IMR-90 (cell line): ENCODE results near the gene CHAC1. TPM values are rescaled to one million over a fixed set of nuclear protein-coding genes. Genes with fewer than 3 reads are reported as not detected.

Experiments
- ATAC-seq: fragments of 200-7000 bp; cut with Tn5 transposase; 2 replicates; pipeline ENCODE4 v1.9.1; 2020; ENCODE audit warnings: low read depth, mild to moderate bottlenecking, moderate library complexity
- BruUV-seq: library from RNA; stranded (reverse); fragments of 400-500 nt; replicated peaks from 2 replicates; lab custom pipeline; 2021; lab: Mats Ljungman, UMichigan
- CTCF ChIA-PET: fragments of 300-600 bp; formaldehyde crosslinking; extraction: SDS; loops from one replicate; lab custom pipeline; 2021; ENCODE audit warnings: antibody characterized with exemption; lab: Yijun Ruan, JAX
- POLR2A ChIA-PET: fragments of 300-600 bp; sonication (Branson Sonifier 250); formaldehyde crosslinking; loops from one replicate; lab custom pipeline; 2022; ENCODE audit warnings: antibody characterized with exemption; ENCODE audit not compliant: unreplicated experiment; lab: Charles Lee
- DNase-seq: peaks from one replicate; pipeline ENCODE4 v3.0.0; 2013
- H2AFZ ChIP-seq: replicated peaks from 2 replicates; pipeline ENCODE3; 2013; ENCODE audit warnings: low read length, mild to moderate bottlenecking; ENCODE audit not compliant: poor library complexity
- H2AK5ac ChIP-seq: 2 replicates; pipeline ENCODE4 v1.6.1; 2013; ENCODE audit warnings: low read depth, low read length, inconsistent platforms
- H2AK9ac ChIP-seq: replicated peaks from 2 replicates; pipeline ENCODE3; 2013; ENCODE audit warnings: mild to moderate bottlenecking, low read depth, low read length, moderate library complexity; ENCODE audit not compliant: poor library complexity
- H2BK120ac ChIP-seq: 2 replicates; pipeline ENCODE4 v1.6.1; 2013; ENCODE audit warnings: low read depth, low read length, inconsistent platforms
- H2BK15ac ChIP-seq: 3 replicates; pipeline ENCODE4 v1.6.1; 2013; ENCODE audit warnings: low read depth, low read length, inconsistent platforms
- H2BK20ac ChIP-seq: 2 replicates; pipeline ENCODE4 v1.6.1; 2013; ENCODE audit warnings: low read depth, mild to moderate bottlenecking, inconsistent platforms, low read length, moderate library complexity
- H2BK5ac ChIP-seq: 2 replicates; pipeline ENCODE4 v1.6.1; 2013; ENCODE audit warnings: mild to moderate bottlenecking, low read depth, low read length, inconsistent platforms; ENCODE audit not compliant: poor library complexity, severe bottlenecking
- H3K14ac ChIP-seq: replicated peaks from 2 replicates; pipeline ENCODE4 v1.6.1; 2013; ENCODE audit warnings: low read depth, low read length, inconsistent platforms
- H3K18ac ChIP-seq: 2 replicates; pipeline ENCODE4 v1.6.1; 2013; ENCODE audit warnings: low read depth, low read length, control low read depth
- H3K23ac ChIP-seq: 2 replicates; pipeline ENCODE4 v1.6.1; 2013; ENCODE audit warnings: low read depth, low read length, inconsistent platforms
- H3K27ac ChIP-seq: 2 replicates; pipeline ENCODE4 v1.5.1; 2013; ENCODE audit warnings: mild to moderate bottlenecking, control low read depth, low read length; ENCODE audit not compliant: insufficient read depth
- H3K27me3 ChIP-seq: 2 replicates; pipeline ENCODE4 v1.6.1; 2013; ENCODE audit warnings: low read length; ENCODE audit not compliant: control insufficient read depth, insufficient read depth
- H3K36me3 ChIP-seq: 2 replicates; pipeline ENCODE4 v1.6.1; 2013; ENCODE audit warnings: low read length, mixed read lengths; ENCODE audit not compliant: control insufficient read depth, insufficient read depth
- H3K4ac ChIP-seq: 2 replicates; pipeline ENCODE4 v1.6.1; 2013; ENCODE audit warnings: low read depth, low read length, inconsistent platforms
- H3K4me1 ChIP-seq: 2 replicates; pipeline ENCODE4 v1.6.1; 2013; ENCODE audit warnings: low read length, mixed read lengths; ENCODE audit not compliant: control insufficient read depth, insufficient read depth
- H3K4me2 ChIP-seq: 2 replicates; pipeline ENCODE4 v1.6.1; 2013; ENCODE audit warnings: low read depth, mild to moderate bottlenecking, control low read depth, low read length, moderate library complexity
- H3K4me3 ChIP-seq: 2 replicates; pipeline ENCODE4 v1.5.1; 2013; ENCODE audit warnings: low read depth, mild to moderate bottlenecking, control low read depth, low read length, moderate library complexity; ENCODE audit not compliant: insufficient read depth
- H3K56ac ChIP-seq: 2 replicates; pipeline ENCODE4 v1.6.1; 2013; ENCODE audit warnings: low read length, inconsistent platforms; ENCODE audit not compliant: insufficient read depth; ENCODE audit errors: extremely low read depth
- H3K79me1 ChIP-seq, 2 experiments: 2 replicates each; pipeline ENCODE4 v1.6.1; 2013; ENCODE audit warnings: low read length in 2 of 2, inconsistent platforms in 1 of 2, low read depth in 1 of 2
- H3K9ac ChIP-seq: 2 replicates; pipeline ENCODE4 v1.6.1; 2013; ENCODE audit warnings: low read depth, low read length, control low read depth
- H3K9me1 ChIP-seq: 2 replicates; pipeline ENCODE4 v1.6.1; 2013; ENCODE audit warnings: low read length, inconsistent platforms; ENCODE audit not compliant: insufficient read depth
- H3K9me3 ChIP-seq: 2 replicates; pipeline ENCODE4 v1.6.1; 2013; ENCODE audit warnings: low read length; ENCODE audit not compliant: control insufficient read depth, insufficient read depth
- H4K20me1 ChIP-seq: 2 replicates; pipeline ENCODE4 v1.6.1; 2013; ENCODE audit warnings: low read length, inconsistent platforms; ENCODE audit not compliant: insufficient read depth
- H4K5ac ChIP-seq: 2 replicates; pipeline ENCODE4 v1.6.1; 2013; ENCODE audit warnings: mild to moderate bottlenecking, low read depth, low read length, control low read depth
- H4K8ac ChIP-seq, 2 experiments: 2 replicates each; pipeline ENCODE4 v1.6.1; 2013; ENCODE audit warnings: low read depth in 2 of 2, low read length in 2 of 2, control low read depth in 1 of 2, inconsistent platforms in 1 of 2
- H4K91ac ChIP-seq: 2 replicates; pipeline ENCODE4 v1.6.1; 2013; ENCODE audit warnings: low read depth, low read length, inconsistent platforms; ENCODE audit not compliant: insufficient read depth
- MAFK ChIP-seq: IDR thresholded peaks from 2 replicates; pipeline ENCODE4 v1.6.1; 2012; ENCODE audit warnings: low read depth, low read length, improper control_type of control experiment
- MAZ ChIP-seq: IDR thresholded peaks from 2 replicates; pipeline ENCODE4 v1.6.1; 2012; ENCODE audit warnings: low read depth, mild to moderate bottlenecking, low read length, improper control_type of control experiment, moderate library complexity, borderline replicate concordance
- WGBS, 2 experiments: methylation state at CpG; one replicate each; pipeline versions ENCODE4 v1.1.5 to v1.1.7; 2013; ENCODE audit warnings: missing lambda C conversion rate in 2 of 2; ENCODE audit not compliant: insufficient read length in 1 of 2; ENCODE audit errors: extremely low coverage in 2 of 2; 5-methylcytosine and 5-hydroxymethylcytosine counted together
- dilution Hi-C: fragments of 300-500 bp; cut with HindIII; formaldehyde crosslinking; loops from one replicate; pipeline ENCODE4 v1.14.3; 2018; ENCODE audit warnings: low sequenced_read_pairs; ENCODE audit not compliant: unreplicated experiment
- in situ Hi-C: fragments of 300-500 bp; cut with MboI; formaldehyde crosslinking; loops from 3 replicates; pipeline ENCODE4 v1.14.3; 2019; ENCODE audit warnings: low sequenced_read_pairs, inconsistent platforms, mixed read lengths
- intact Hi-C: fragments of 100-400 bp; cut with micrococcal nuclease; formaldehyde crosslinking; loops from 2 replicates; pipeline ENCODE4 v1.10.0; 2022
- polyA plus RNA-seq, 3 experiments: library from polyadenylated mRNA; depleted of rRNA; stranded (reverse); fragments of >200 nt; gene quantifications; 2 replicates each; pipeline ENCODE4 v1.2.3, GENCODE V29; 2012; ENCODE audit warnings: low replicate concordance in 1 of 3
- total RNA-seq: library from RNA; depleted of rRNA; stranded (reverse); fragments of >200 nt; gene quantifications from 2 replicates; pipeline ENCODE4 v1.2.3, GENCODE V29; 2012

CHAC1 gene
- total and polyA plus RNA-seq, 2 of the 4 experiments (the other 2 are of a cell fraction): 51.3 to 77.8 TPM

GRCh38 chr15:40988156-40988555 lies 34.9 kb downstream of the CHAC1 start:
- H3K27me3 ChIP-seq: no peaks in the 10 kb centered on the region
- dilution Hi-C loops (no loop called here), in situ Hi-C loops (no loop called here), intact Hi-C loops (no loop called here)
- no peak overlapping the region for H3K27ac ChIP-seq
- H2BK15ac ChIP-seq: peak overlapping the region; percentile 53; the same call in 1 of the 3 replicates
- ChIA-PET POLR2A (no interaction called here), CTCF (no interaction called here)
- TF ChIP-seq MAFK (0 out of 2 replicates have a peak, but pooled peaks have one; percentile 35), MAZ (no peak)
- no peak overlapping the region for H3K18ac ChIP-seq
- H2BK120ac ChIP-seq: peak overlapping the region; percentile 44; the same call in 1 of the 2 replicates
- H3K4me3 ChIP-seq: no peak overlapping the region
- H3K79me1 ChIP-seq: peaks cover 33 to 74% of the 10 kb centered on the region in 2 experiments; a peak in 3 of 4 replicates
- BruUV-seq: no TSS peak
- no peak overlapping the region; the same call in 1 of the 2 replicates for H4K91ac ChIP-seq
- H3K14ac ChIP-seq: no peak overlapping the region
- peak overlapping the region; percentile 21 for H2BK5ac ChIP-seq
- peak overlapping the region; percentile 75; the same call in 1 of the 2 replicates for H2AK5ac ChIP-seq
- H3K4me2 ChIP-seq: no peak overlapping the region
- no peak overlapping the region for H3K56ac ChIP-seq
- no peak overlapping the region for H4K5ac ChIP-seq
- H2BK20ac ChIP-seq: 0 out of 2 replicates have a peak overlapping the region, but pooled peaks have one; percentile 50
- no peak overlapping the region for H3K23ac ChIP-seq
- WGBS, 2 experiments: no CpG with 5 or more reads among the region's 4 CpGs
- H3K9ac ChIP-seq: no peak overlapping the region
- H3K36me3 ChIP-seq: peaks cover 27% of the 10 kb centered on the region
- no peaks in the 10 kb centered on the region for H3K9me3 ChIP-seq
- H3K4me1 ChIP-seq: peaks cover 35% of the 10 kb centered on the region
- H3K4ac ChIP-seq: peak overlapping the region; percentile 53; the same call in 1 of the 2 replicates
- DNase-seq: no peak
- peaks cover 11% of the 10 kb centered on the region for H3K9me1 ChIP-seq
- H2AK9ac ChIP-seq: no peak overlapping the region
- H4K20me1 ChIP-seq: no peaks in the 10 kb centered on the region; the same call in 1 of the 2 replicates
- peak overlapping the region in 1 of 2 experiments; percentile 25; a peak in 1 of 4 replicates for H4K8ac ChIP-seq
- H2AFZ ChIP-seq: no peak overlapping the region
- ATAC-seq: no peak
